HG03139 (cell line): ENCODE results near the gene SDK2.
"Not testable (repeated sequence)": the region's sequence is repeated elsewhere in the genome, so short reads cannot be mapped to it uniquely, and the experiment has no call there.

Source experiments
- ATAC-seq: cut with Tn5 transposase; IDR thresholded peaks from one replicate; pipeline ENCODE4 v1.9.1; 2021; ENCODE audit not compliant: unreplicated experiment

The SDK2 gene

GRCh38 chr17:73466704-73467433, 177.4 kb downstream of the SDK2 start:
- ATAC-seq = no peak

- ATAC-seq = no peak
Measured at GRCh38 chr17:73465953-73466230, 178.4 kb downstream of the SDK2 start.

- ATAC-seq = no peak
Measured at GRCh38 chr17:73465130-73465952, 178.9 kb downstream of the SDK2 start.

GRCh38 chr17:73464447-73464846, 179.8 kb downstream of the SDK2 start:
- ATAC-seq = no peak

GRCh38 chr17:73463821-73464220, 180.4 kb downstream of the SDK2 start:
- no peak for ATAC-seq

DNA sequence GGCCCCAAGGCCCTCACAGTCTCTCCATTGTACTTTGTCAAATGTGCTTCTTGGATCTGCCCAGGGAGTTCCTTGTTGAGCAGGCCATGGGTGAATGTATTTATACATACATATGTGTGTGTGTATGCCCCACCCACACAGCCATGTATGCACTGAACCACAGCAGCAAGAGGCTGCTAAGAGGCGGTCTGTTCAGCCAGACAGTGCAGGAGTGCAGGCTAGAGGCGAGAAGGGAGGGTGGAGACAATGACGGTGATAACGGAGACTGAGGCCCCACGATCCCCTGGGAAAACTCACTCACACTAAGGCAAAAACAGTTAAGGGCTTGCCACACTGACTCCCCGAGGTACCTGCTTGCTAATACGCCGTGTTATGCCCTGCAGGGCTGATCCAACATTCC, 181.4 kb downstream of the SDK2 start:
- ATAC-seq = no peak

DNA sequence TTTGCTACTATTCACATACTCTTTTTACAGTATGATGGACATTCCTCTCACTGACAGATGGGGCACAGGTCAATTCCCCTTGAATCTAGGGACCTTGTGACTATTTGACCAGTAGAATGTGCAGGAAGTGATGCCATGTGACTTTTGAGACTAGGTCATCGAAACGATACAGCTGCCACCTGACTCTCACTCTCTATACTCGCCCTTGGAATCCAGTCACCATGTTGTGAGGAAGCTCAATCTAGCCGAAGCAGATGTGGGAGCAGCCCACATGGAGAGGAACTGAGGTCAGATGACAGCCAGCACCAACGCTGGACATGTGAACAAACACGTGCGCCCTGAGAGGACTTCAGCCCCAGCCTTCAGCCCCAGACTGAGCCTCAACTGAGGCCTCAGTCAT, 184.3 kb downstream of the SDK2 start:
- no peak for ATAC-seq

DNA sequence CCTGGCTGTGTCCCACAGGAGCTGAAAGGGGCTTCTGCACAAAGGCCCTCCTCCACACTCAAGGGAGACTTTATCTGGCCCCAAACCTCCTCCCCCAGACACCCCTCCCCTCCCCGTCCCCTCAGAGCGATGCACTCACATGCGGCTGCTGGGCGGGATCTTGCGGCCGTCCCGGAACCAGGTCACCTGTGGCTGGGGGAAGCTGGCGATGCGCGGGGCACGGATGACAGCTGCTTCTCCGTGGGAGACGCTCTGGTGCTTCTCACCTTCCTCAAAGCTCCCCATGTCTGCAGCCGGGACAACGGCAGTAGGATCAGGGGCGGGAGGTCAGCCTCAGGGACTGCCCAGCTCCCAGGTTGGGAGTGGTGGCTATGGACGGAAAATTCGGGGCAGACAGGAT, 188.5 kb downstream of the SDK2 start:
- no peak for ATAC-seq

- ATAC-seq = no peak
Measured at GRCh38 chr17:73455050-73455687, 189.1 kb downstream of the SDK2 start.

GRCh38 chr17:73453494-73453893, 190.8 kb downstream of the SDK2 start:
- not testable (repeated sequence) for ATAC-seq

DNA sequence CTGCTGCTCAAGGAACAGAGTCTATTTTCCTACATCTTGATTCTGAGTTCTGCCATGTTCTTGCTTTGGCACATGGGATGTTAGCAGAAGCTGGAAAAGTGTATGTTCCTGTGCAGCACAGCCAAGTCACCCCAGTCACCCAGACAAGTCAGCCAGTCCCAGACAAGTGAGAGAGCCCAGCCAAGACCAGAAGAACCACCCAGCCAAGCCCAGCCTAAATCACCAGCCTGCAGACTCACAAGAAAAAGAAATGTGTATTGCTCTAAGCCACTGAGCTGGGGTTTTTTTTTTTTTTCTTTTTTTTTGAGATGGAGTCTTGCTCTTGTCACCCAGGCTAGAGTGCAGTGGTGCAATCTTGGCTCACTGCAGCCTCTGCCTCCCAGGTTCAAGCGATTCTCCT, 191.2 kb downstream of the SDK2 start:
- ATAC-seq = no peak

GRCh38 chr17:73452009-73452408, 192.2 kb downstream of the SDK2 start:
- ATAC-seq = no peak

- no peak for ATAC-seq
Measured at GRCh38 chr17:73447319-73447718, 196.9 kb downstream of the SDK2 start.

DNA sequence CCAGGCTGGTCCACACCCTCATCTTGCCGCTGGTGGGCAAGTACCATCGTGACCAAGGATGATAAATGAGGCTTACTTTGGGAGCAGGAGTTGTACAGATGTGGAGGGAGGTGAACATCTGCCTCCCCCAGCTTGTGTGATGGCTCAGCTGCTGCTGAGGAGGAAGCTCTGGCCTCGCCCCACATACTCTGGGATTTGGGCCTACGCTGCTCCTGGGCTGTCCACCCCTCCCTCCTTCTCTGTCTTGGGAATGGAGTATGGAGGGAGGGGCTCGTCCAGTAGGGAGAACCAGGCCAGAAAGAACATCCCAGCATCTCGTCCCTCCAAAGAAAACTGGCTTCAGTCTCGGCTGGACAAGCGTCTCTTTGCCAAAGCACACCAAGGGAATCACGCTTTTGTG, 197.6 kb downstream of the SDK2 start:
- no peak for ATAC-seq

DNA sequence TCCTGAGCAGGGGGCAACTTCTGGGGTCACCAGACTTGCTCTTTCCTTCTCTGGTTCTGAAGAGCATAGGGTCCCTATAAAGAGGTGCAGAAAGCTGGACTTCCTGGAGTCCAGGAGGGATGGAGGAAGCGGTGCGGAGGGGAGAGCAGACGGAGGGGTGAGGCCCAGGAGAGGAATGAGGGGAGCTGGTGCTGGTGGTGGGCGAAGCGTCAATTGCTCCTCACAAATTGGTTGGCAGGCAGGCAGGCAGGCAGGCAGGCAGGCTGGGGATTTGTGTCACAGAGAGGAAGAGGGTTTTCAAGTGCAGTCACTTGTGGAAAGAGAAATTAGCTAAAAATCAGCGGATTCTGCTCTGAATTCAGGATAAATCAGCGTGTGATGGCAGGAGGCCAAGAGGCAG, 198.8 kb downstream of the SDK2 start:
- no peak for ATAC-seq

- no peak for ATAC-seq
Measured at GRCh38 chr17:73444021-73444420, 200.2 kb downstream of the SDK2 start.

DNA sequence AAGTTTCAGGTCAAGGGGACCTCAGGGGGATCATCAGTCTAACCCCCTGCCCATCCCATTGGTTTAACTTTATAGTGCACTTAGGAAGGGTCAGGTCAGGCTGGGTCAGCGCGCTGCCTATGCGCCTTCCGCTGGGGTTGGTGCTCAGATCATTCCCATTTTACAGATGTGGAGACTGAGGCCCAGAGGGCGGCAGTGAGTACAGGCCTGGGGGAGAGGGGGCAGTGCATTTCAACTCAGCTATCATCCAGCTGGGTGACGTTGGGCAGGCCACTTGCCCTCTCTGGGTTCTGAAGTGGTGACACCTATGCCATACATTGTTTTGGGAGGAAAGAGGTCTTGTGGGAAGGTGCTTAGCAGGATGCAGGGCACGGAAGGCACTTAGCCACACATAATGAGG, 204.6 kb downstream of the SDK2 start:
- ATAC-seq = no peak

GRCh38 chr17:73437826-73438225, 206.4 kb downstream of the SDK2 start:
- ATAC-seq = no peak

DNA sequence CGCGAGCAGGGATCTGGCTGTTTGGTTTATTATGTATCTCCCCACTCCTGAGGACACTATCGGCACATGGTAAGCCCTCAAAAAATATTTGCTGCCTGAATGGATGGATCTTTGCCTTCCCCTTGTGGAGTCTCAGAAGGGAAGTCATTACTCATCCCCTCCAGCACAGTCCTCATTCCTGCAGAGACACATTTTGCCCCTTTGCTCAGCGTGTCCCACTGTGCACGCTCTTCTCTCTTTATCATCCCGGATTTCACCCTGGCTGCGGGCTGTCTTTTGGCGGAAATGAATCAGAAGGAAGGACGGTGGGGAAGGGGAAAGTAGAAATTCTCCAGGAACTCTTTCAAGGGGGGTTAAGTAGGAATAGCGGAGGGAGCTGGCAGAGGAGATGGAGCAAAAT, 207.3 kb downstream of the SDK2 start:
- ATAC-seq = no peak

GRCh38 chr17:73435412-73435811, 208.8 kb downstream of the SDK2 start:
- no peak for ATAC-seq

- no peak for ATAC-seq
Measured at GRCh38 chr17:73434154-73434553, 210.1 kb downstream of the SDK2 start.

- ATAC-seq = no peak
Measured at GRCh38 chr17:73433501-73433900, 210.7 kb downstream of the SDK2 start.
